ENCODE measurements around the gene HIRIP3. TPM values are rescaled to one million over a fixed set of nuclear protein-coding genes. Genes with fewer than 3 reads are reported as not detected.

HIRIP3 gene
- total RNA-seq, 1 experiment from 2014 or later = 27.3 TPM

DNA sequence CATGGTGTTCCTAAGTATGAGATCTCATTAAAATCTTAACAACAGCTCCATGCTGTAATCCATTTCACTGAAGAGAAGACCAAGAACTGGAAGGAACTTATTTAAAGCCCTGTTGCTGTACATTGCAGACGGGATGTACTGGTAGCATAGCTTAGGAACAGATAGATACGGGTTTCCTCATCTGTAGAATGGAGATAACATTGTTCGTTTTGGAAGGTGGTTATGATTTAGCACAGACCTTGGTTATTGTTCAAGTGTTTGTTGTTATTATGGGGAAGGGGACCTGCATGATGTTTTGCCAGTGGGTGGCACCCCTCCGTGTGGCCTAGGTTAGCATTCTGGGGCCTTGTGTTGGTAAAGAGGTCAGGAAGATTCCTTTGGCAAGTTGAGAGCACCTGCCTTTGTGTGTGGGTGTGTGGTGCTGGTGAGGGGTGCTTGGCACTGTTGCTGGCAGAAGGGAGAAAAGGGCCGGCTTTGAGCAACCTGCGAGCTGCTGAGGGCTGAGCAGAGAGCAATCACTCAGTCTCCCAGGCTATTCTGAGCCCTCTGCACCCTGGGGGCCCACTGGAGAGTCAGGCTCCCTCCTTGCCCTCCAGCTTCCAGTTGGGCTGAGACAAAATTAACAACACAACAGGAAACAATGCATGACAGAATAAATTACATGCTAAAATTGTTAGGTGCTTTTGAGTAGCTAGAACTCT, 19.5 kb downstream of the HIRIP3 start:
- H3K9me3 ChIP-seq (ENCODE audit: insufficient read depth, low read depth) = no peaks in the 10 kb centered on the region
- no peaks in the 10 kb centered on the region for H3K9me2 ChIP-seq (ENCODE audit: insufficient read depth)
- peak overlapping the region; percentile 84; the same call in 1 of the 2 replicates for H3K4me3 ChIP-seq
- BruUV-seq (replicated peaks) = no TSS peak
- peaks cover 19% of the 10 kb centered on the region for H3K4me1 ChIP-seq (replicated peaks; ENCODE audit: insufficient read depth)
- H3F3A ChIP-seq (ENCODE audit: insufficient read depth, low read depth) = peaks cover 15% of the 10 kb centered on the region; the same call in 1 of the 2 replicates
- TF ChIP-seq, protein P1, sequence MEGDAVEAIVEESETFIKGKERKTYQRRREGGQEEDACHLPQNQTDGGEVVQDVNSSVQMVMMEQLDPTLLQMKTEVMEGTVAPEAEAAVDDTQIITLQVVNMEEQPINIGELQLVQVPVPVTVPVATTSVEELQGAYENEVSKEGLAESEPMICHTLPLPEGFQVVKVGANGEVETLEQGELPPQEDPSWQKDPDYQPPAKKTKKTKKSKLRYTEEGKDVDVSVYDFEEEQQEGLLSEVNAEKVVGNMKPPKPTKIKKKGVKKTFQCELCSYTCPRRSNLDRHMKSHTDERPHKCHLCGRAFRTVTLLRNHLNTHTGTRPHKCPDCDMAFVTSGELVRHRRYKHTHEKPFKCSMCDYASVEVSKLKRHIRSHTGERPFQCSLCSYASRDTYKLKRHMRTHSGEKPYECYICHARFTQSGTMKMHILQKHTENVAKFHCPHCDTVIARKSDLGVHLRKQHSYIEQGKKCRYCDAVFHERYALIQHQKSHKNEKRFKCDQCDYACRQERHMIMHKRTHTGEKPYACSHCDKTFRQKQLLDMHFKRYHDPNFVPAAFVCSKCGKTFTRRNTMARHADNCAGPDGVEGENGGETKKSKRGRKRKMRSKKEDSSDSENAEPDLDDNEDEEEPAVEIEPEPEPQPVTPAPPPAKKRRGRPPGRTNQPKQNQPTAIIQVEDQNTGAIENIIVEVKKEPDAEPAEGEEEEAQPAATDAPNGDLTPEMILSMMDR (conservative IDR thresholded peaks at IDR 0.05) = no peak
- TF ChIP-seq EZH2 (IDR thresholded peaks at IDR 0.05; ENCODE audit: low read depth) = no peak
- H2AFZ ChIP-seq = no peak overlapping the region
- intact Hi-C loops (cut with micrococcal nuclease; ENCODE audit: unreplicated experiment) = no loop called here
- H3K27me3 ChIP-seq (ENCODE audit: insufficient read depth, low read depth) = no peaks in the 10 kb centered on the region
- H3K27ac ChIP-seq = no peak overlapping the region
- H3K79me2 ChIP-seq (ENCODE audit: low read depth) = peaks cover 41% of the 10 kb centered on the region
- peaks cover 22% of the 10 kb centered on the region; the same call in 1 of the 2 replicates for H3K36me3 ChIP-seq (ENCODE audit: low read depth)
- H3K4me2 ChIP-seq = peak overlapping the region; percentile 91
- POLR2A ChIA-PET (ENCODE audit: unreplicated experiment) = interaction anchor here (0.6 kb wide), 1 partner anchor 20 kb away, joined by 5 read pairs; the partner anchor contains the start of gene HIRIP3
- peaks cover 21% of the 10 kb centered on the region; the same call in 1 of the 2 replicates for H4K20me1 ChIP-seq (ENCODE audit: insufficient read depth)
- CTCF ChIA-PET = interaction anchor here (0.5 to 0.6 kb wide), 2 partner anchors 18 to 75 kb away, joined by 3 to 6 read pairs; no protein-coding TSS in a partner anchor
- no peak for DNase-seq

GRCh38 chr16:29975134-29975538, 20.3 kb downstream of the HIRIP3 start:
- TF ChIP-seq, protein P1 (conservative IDR thresholded peaks at IDR 0.05) = no peak
- no peak for TF ChIP-seq EZH2 (IDR thresholded peaks at IDR 0.05; ENCODE audit: low read depth)
- ChIA-PET CTCF (interaction anchor here (0.5 to 0.6 kb wide), 2 partner anchors 19 to 74 kb away, joined by 3 to 6 read pairs; no protein-coding TSS in a partner anchor), POLR2A (ENCODE audit: unreplicated experiment) (no interaction called here)
- Histone ChIP-seq H3K4me2 (peak overlapping the region; percentile 91), H3K27ac (no peak overlapping the region), H3K27me3 (ENCODE audit: insufficient read depth, low read depth) (no peaks in the 10 kb centered on the region), H4K20me1 (ENCODE audit: insufficient read depth) (peaks cover 21% of the 10 kb centered on the region; the same call in 1 of the 2 replicates), H3K4me3 (peak overlapping the region; percentile 84), H3K9me3 (ENCODE audit: insufficient read depth, low read depth) (no peaks in the 10 kb centered on the region), H3K36me3 (ENCODE audit: low read depth) (peaks cover 17% of the 10 kb centered on the region; the same call in 1 of the 2 replicates), H3K79me2 (ENCODE audit: low read depth) (peaks cover 41% of the 10 kb centered on the region), H2AFZ (no peak overlapping the region), H3K4me1 (replicated peaks; ENCODE audit: insufficient read depth) (peaks cover 19% of the 10 kb centered on the region), H3F3A (ENCODE audit: insufficient read depth, low read depth) (peaks cover 15% of the 10 kb centered on the region; the same call in 1 of the 2 replicates), H3K9me2 (ENCODE audit: insufficient read depth) (no peaks in the 10 kb centered on the region)
- intact Hi-C loops (cut with micrococcal nuclease; ENCODE audit: unreplicated experiment) = no loop called here
- BruUV-seq (replicated peaks) = TSS peak; percentile 37
- no peak for DNase-seq

- peaks cover 41% of the 10 kb centered on the region for H3K79me2 ChIP-seq (ENCODE audit: low read depth)
- no peaks in the 10 kb centered on the region for H3K9me2 ChIP-seq (ENCODE audit: insufficient read depth)
- peak overlapping the region; percentile 94 for H2AFZ ChIP-seq
- H3K4me2 ChIP-seq = peak overlapping the region; percentile 91
- H4K20me1 ChIP-seq (ENCODE audit: insufficient read depth) = peaks cover 21% of the 10 kb centered on the region; the same call in 1 of the 2 replicates
- H3K9me3 ChIP-seq (ENCODE audit: insufficient read depth, low read depth) = no peaks in the 10 kb centered on the region
- BruUV-seq (replicated peaks) = TSS peak; percentile 98
- H3K4me3 ChIP-seq = peak overlapping the region; percentile 84
- H3K27me3 ChIP-seq (ENCODE audit: insufficient read depth, low read depth) = no peaks in the 10 kb centered on the region
- no peak for TF ChIP-seq EZH2 (IDR thresholded peaks at IDR 0.05; ENCODE audit: low read depth)
- TF ChIP-seq, protein P1 (conservative IDR thresholded peaks at IDR 0.05) = no peak
- peak overlapping the region; percentile 8; the same call in 1 of the 2 replicates for H3K27ac ChIP-seq
- DNase-seq = peak in 1 of 2 experiments; percentile 32
- peaks cover 19% of the 10 kb centered on the region for H3K4me1 ChIP-seq (replicated peaks; ENCODE audit: insufficient read depth)
- CTCF ChIA-PET = interaction anchor here (0.9 kb wide), 1 partner anchor 49 kb away, joined by 3 read pairs; the partner anchor contains the start of gene KCTD13
- peaks cover 11% of the 10 kb centered on the region; the same call in 1 of the 2 replicates for H3K36me3 ChIP-seq (ENCODE audit: low read depth)
- intact Hi-C loops (cut with micrococcal nuclease; ENCODE audit: unreplicated experiment) = no loop called here
- POLR2A ChIA-PET (ENCODE audit: unreplicated experiment) = interaction anchor here (1.3 to 1.7 kb wide), 2 partner anchors 13 to 48 kb away, joined by 22 read pairs; partner anchors contain the start of genes KCTD13 and TMEM219
- H3F3A ChIP-seq (ENCODE audit: insufficient read depth, low read depth) = peaks cover 15% of the 10 kb centered on the region; the same call in 1 of the 2 replicates
Observed at GRCh38 chr16:29974291-29975133, 20.9 kb downstream of the HIRIP3 start.

Data from PC-9 (cell line).